Epithelial cell of esophagus (primary cell): ENCODE measurements around the gene FNDC10.

Source experiments
- DNase-seq: peaks from one replicate; pipeline ENCODE4 v3.0.0; 2010; ENCODE audit warnings: low read depth
- H3K4me3 ChIP-seq: 2 replicates; pipeline ENCODE4 v1.5.1; 2011; ENCODE audit warnings: mild to moderate bottlenecking, low read length, control low read depth
- CTCF ChIP-seq: IDR thresholded peaks from 2 replicates; pipeline ENCODE4 v1.5.1; 2011; ENCODE audit warnings: low read depth, mild to moderate bottlenecking, low read length, control low read depth, inconsistent platforms; ENCODE audit not compliant: insufficient read depth; ENCODE audit errors: missing control alignments

FNDC10 gene

GRCh38 chr1:1573843-1574720, 25.9 kb downstream of the FNDC10 start:
- H3K4me3 ChIP-seq = peak overlapping the region; percentile 96
- DNase-seq = peak; percentile 76

GRCh38 chr1:1569341-1569740, 30.6 kb downstream of the FNDC10 start:
- H3K4me3 ChIP-seq = no peak overlapping the region
- no peak for TF ChIP-seq CTCF
- DNase-seq = no peak

More at GRCh38 chr1:1573843-1574720, 25.9 kb downstream of the FNDC10 start:
- peak; percentile 34 for TF ChIP-seq CTCF

GRCh38 chr1:1567891-1568291, 32.0 kb downstream of the FNDC10 start:
- TF ChIP-seq CTCF = no peak
- DNase-seq = no peak
- no peak overlapping the region for H3K4me3 ChIP-seq

GRCh38 chr1:1567152-1567875, 32.6 kb downstream of the FNDC10 start:
- no peak for TF ChIP-seq CTCF
- no peak for DNase-seq
- no peak overlapping the region for H3K4me3 ChIP-seq

- no peak for DNase-seq
- H3K4me3 ChIP-seq = no peak overlapping the region
- TF ChIP-seq CTCF = no peak
Observed at GRCh38 chr1:1565340-1565739, 34.6 kb downstream of the FNDC10 start.

GRCh38 chr1:1564268-1564667, 35.7 kb downstream of the FNDC10 start:
- no peak for DNase-seq
- TF ChIP-seq CTCF = no peak
- no peak overlapping the region for H3K4me3 ChIP-seq

- no peak overlapping the region for H3K4me3 ChIP-seq
- no peak for TF ChIP-seq CTCF
- DNase-seq = no peak
Observed at GRCh38 chr1:1563688-1564087, 36.2 kb downstream of the FNDC10 start.
